WTC11 (cell line): Measurements from ENCODE around the gene SLC25A12.

Experiments used
- NR1H2 ChIP-seq: sonication (generic); formaldehyde crosslinking; IDR thresholded peaks from 2 replicates; pipeline ENCODE4 v1.9.0; 2021; ENCODE audit warnings: mild to moderate bottlenecking, moderate library complexity, missing genetic modification reagents
- SMAD3 ChIP-seq: sonication (generic); formaldehyde crosslinking; IDR thresholded peaks from 2 replicates; pipeline ENCODE4 v1.8.0; 2022; ENCODE audit warnings: missing genetic modification reagents, mild to moderate bottlenecking, borderline replicate concordance
- SP1 ChIP-seq: sonication (generic); formaldehyde crosslinking; conservative IDR thresholded peaks from 2 replicates; pipeline ENCODE4 v1.8.1; 2022; ENCODE audit warnings: missing genetic modification reagents
- ZNF317 ChIP-seq: sonication (generic); formaldehyde crosslinking; IDR thresholded peaks from 2 replicates; pipeline ENCODE4 v1.8.1; 2023; ENCODE audit warnings: low read depth, mild to moderate bottlenecking, moderate library complexity, missing genetic modification reagents, borderline replicate concordance
- ZNF416 ChIP-seq: fragments of 250-450 bp; sonication (Bioruptor Pico); IDR thresholded peaks from 2 replicates; pipeline ENCODE4 v1.9.0; 2021; ENCODE audit warnings: mild to moderate bottlenecking, inconsistent platforms
- TF ChIP-seq, protein P1 (sequence below): sonication (generic); formaldehyde crosslinking; IDR thresholded peaks from 2 replicates; pipeline ENCODE4 v1.8.0; 2022; ENCODE audit warnings: mild to moderate bottlenecking, missing genetic modification reagents
- TF ChIP-seq, protein P2 (sequence below): sonication (generic); formaldehyde crosslinking; IDR thresholded peaks from 2 replicates; pipeline ENCODE4 v1.8.1; 2023; ENCODE audit warnings: mild to moderate bottlenecking, moderate library complexity, missing genetic modification reagents
- TF ChIP-seq, protein P3 (sequence below): sonication (generic); formaldehyde crosslinking; IDR thresholded peaks from 2 replicates; pipeline ENCODE4 v1.8.0; 2023; ENCODE audit warnings: missing genetic modification reagents, mild to moderate bottlenecking, borderline replicate concordance
- TF ChIP-seq, protein P4 (sequence below): sonication (generic); formaldehyde crosslinking; IDR thresholded peaks from 2 replicates; pipeline ENCODE4 v1.8.1; 2023; ENCODE audit warnings: mild to moderate bottlenecking, missing genetic modification reagents, borderline replicate concordance
- TF ChIP-seq, protein P5 (sequence below): fragments of 200-600 bp; IDR thresholded peaks from 2 replicates; pipeline ENCODE4 v1.8.0; 2022; ENCODE audit warnings: antibody characterized with exemption

DNA sequence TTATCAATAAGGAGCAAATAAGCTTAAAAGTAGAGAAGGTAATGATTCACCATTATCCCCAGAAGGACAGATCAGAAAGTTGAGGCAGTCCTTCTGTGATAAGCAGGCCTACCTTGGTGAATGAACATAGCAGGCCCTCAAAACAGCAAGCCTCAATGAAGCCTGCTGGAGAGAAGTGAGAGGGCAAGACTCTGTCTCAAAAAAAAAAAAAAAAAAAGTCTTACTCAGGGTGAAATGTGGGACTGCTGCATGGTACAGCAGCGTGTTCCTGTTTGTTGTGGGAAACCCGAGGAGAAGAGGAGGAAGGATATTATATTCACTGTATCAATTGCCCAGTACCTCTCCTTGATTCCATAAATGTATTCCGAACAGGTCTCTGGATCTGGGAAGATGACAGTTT lies 19.5 kb upstream of the SLC25A12 start:
- TF ChIP-seq NR1H2 = no peak
- TF ChIP-seq, protein P1, sequence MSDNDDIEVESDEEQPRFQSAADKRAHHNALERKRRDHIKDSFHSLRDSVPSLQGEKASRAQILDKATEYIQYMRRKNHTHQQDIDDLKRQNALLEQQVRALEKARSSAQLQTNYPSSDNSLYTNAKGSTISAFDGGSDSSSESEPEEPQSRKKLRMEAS (CRISPR knock-in tag) = no peak
- TF ChIP-seq, protein P2, sequence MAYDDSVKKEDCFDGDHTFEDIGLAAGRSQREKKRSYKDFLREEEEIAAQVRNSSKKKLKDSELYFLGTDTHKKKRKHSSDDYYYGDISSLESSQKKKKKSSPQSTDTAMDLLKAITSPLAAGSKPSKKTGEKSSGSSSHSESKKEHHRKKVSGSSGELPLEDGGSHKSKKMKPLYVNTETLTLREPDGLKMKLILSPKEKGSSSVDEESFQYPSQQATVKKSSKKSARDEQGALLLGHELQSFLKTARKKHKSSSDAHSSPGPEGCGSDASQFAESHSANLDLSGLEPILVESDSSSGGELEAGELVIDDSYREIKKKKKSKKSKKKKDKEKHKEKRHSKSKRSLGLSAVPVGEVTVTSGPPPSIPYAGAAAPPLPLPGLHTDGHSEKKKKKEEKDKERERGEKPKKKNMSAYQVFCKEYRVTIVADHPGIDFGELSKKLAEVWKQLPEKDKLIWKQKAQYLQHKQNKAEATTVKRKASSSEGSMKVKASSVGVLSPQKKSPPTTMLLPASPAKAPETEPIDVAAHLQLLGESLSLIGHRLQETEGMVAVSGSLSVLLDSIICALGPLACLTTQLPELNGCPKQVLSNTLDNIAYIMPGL = no peak
- TF ChIP-seq ZNF416 (CRISPR knock-in tag) = no peak
- TF ChIP-seq SMAD3 (CRISPR knock-in tag) = no peak
- TF ChIP-seq ZNF317 (CRISPR knock-in tag) = no peak
- TF ChIP-seq SP1 (CRISPR knock-in tag) = no peak
- TF ChIP-seq, protein P3, sequence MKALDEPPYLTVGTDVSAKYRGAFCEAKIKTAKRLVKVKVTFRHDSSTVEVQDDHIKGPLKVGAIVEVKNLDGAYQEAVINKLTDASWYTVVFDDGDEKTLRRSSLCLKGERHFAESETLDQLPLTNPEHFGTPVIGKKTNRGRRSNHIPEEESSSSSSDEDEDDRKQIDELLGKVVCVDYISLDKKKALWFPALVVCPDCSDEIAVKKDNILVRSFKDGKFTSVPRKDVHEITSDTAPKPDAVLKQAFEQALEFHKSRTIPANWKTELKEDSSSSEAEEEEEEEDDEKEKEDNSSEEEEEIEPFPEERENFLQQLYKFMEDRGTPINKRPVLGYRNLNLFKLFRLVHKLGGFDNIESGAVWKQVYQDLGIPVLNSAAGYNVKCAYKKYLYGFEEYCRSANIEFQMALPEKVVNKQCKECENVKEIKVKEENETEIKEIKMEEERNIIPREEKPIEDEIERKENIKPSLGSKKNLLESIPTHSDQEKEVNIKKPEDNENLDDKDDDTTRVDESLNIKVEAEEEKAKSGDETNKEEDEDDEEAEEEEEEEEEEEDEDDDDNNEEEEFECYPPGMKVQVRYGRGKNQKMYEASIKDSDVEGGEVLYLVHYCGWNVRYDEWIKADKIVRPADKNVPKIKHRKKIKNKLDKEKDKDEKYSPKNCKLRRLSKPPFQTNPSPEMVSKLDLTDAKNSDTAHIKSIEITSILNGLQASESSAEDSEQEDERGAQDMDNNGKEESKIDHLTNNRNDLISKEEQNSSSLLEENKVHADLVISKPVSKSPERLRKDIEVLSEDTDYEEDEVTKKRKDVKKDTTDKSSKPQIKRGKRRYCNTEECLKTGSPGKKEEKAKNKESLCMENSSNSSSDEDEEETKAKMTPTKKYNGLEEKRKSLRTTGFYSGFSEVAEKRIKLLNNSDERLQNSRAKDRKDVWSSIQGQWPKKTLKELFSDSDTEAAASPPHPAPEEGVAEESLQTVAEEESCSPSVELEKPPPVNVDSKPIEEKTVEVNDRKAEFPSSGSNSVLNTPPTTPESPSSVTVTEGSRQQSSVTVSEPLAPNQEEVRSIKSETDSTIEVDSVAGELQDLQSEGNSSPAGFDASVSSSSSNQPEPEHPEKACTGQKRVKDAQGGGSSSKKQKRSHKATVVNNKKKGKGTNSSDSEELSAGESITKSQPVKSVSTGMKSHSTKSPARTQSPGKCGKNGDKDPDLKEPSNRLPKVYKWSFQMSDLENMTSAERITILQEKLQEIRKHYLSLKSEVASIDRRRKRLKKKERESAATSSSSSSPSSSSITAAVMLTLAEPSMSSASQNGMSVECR (CRISPR knock-in tag) = no peak
- TF ChIP-seq, protein P4, sequence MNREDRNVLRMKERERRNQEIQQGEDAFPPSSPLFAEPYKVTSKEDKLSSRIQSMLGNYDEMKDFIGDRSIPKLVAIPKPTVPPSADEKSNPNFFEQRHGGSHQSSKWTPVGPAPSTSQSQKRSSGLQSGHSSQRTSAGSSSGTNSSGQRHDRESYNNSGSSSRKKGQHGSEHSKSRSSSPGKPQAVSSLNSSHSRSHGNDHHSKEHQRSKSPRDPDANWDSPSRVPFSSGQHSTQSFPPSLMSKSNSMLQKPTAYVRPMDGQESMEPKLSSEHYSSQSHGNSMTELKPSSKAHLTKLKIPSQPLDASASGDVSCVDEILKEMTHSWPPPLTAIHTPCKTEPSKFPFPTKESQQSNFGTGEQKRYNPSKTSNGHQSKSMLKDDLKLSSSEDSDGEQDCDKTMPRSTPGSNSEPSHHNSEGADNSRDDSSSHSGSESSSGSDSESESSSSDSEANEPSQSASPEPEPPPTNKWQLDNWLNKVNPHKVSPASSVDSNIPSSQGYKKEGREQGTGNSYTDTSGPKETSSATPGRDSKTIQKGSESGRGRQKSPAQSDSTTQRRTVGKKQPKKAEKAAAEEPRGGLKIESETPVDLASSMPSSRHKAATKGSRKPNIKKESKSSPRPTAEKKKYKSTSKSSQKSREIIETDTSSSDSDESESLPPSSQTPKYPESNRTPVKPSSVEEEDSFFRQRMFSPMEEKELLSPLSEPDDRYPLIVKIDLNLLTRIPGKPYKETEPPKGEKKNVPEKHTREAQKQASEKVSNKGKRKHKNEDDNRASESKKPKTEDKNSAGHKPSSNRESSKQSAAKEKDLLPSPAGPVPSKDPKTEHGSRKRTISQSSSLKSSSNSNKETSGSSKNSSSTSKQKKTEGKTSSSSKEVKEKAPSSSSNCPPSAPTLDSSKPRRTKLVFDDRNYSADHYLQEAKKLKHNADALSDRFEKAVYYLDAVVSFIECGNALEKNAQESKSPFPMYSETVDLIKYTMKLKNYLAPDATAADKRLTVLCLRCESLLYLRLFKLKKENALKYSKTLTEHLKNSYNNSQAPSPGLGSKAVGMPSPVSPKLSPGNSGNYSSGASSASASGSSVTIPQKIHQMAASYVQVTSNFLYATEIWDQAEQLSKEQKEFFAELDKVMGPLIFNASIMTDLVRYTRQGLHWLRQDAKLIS (CRISPR knock-in tag) = no peak
- TF ChIP-seq, protein P5, sequence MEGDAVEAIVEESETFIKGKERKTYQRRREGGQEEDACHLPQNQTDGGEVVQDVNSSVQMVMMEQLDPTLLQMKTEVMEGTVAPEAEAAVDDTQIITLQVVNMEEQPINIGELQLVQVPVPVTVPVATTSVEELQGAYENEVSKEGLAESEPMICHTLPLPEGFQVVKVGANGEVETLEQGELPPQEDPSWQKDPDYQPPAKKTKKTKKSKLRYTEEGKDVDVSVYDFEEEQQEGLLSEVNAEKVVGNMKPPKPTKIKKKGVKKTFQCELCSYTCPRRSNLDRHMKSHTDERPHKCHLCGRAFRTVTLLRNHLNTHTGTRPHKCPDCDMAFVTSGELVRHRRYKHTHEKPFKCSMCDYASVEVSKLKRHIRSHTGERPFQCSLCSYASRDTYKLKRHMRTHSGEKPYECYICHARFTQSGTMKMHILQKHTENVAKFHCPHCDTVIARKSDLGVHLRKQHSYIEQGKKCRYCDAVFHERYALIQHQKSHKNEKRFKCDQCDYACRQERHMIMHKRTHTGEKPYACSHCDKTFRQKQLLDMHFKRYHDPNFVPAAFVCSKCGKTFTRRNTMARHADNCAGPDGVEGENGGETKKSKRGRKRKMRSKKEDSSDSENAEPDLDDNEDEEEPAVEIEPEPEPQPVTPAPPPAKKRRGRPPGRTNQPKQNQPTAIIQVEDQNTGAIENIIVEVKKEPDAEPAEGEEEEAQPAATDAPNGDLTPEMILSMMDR = no peak
